Suppressor macrophage treated with lipopolysaccharide for 1 hour (primary cell): ENCODE measurements around the gene OR8G1.
A peak's percentile ranks its signal among the peaks of the same experiment; 100 is the strongest.
"Not testable (repeated sequence)": the region's sequence is repeated elsewhere in the genome, so short reads cannot be mapped to it uniquely, and the experiment has no call there.

Experiments used
- DNase-seq, 3 donors: peaks; one replicate each; pipeline ENCODE4 v3.0.0-alpha.2; 2020 to 2022

OR8G1 gene

GRCh38 chr11:124238512-124238911, 2.4 kb upstream of the OR8G1 start:
- peak in 2 of 3 donors; percentile 10 to 30 for DNase-seq

- peak; percentile 9 to 44 (median 37) for DNase-seq
Measured at GRCh38 chr11:124249869-124250268, 9.0 kb downstream of the OR8G1 start.

GRCh38 chr11:124256076-124256475, 15.2 kb downstream of the OR8G1 start, which contains the start of gene OR8G5:
TSS of gene OR8G5 (plus strand) at chr11:124256376. CDS start at chr11:124264932, 8,556 bp downstream.
- DNase-seq, result no peak

GRCh38 chr11:124265041-124265440, 24.1 kb downstream of the OR8G1 start:
- DNase-seq, result peak; percentile 60 to 70 (median 61)

GRCh38 chr11:124270886-124271285, 30.0 kb downstream of the OR8G1 start:
- not testable (repeated sequence) for DNase-seq

- no peak for DNase-seq
Measured at GRCh38 chr11:124274000-124274399, 33.1 kb downstream of the OR8G1 start.

- DNase-seq, result peak; percentile 20 to 36 (median 34)
Measured at GRCh38 chr11:124276081-124276480, 35.2 kb downstream of the OR8G1 start.

- no peak for DNase-seq
Measured at GRCh38 chr11:124277207-124277606, 36.3 kb downstream of the OR8G1 start.

GRCh38 chr11:124277804-124278203, 36.9 kb downstream of the OR8G1 start:
- DNase-seq, result peak; percentile 20 to 50 (median 23)

- no peak for DNase-seq
Measured at GRCh38 chr11:124278261-124278660, 37.4 kb downstream of the OR8G1 start.

- no peak for DNase-seq
Measured at GRCh38 chr11:124285610-124286344, 44.9 kb downstream of the OR8G1 start.

- DNase-seq, result peak; percentile 36 to 70 (median 69)
Measured at GRCh38 chr11:124294687-124295086, 53.8 kb downstream of the OR8G1 start.

- no peak for DNase-seq
Measured at GRCh38 chr11:124296016-124296415, 55.1 kb downstream of the OR8G1 start.

- no peak for DNase-seq
Measured at GRCh38 chr11:124297921-124298320, 57.0 kb downstream of the OR8G1 start.

GRCh38 chr11:124301548-124301947, 60.7 kb downstream of the OR8G1 start:
- peak in 2 of 3 donors; percentile 65 to 69 for DNase-seq

- DNase-seq, result no peak
Measured at GRCh38 chr11:124302347-124303125, 61.6 kb downstream of the OR8G1 start.
